Right forelimb (tissue), 1 donor: ENCODE data around the gene FAM72A.
A peak's percentile ranks its signal among the peaks of the same experiment; 100 is the strongest.

ENCODE experiments used
- DNase-seq: peaks from one replicate; pipeline ENCODE4 v3.0.0-alpha.2; 2018

Gene FAM72A

DNA sequence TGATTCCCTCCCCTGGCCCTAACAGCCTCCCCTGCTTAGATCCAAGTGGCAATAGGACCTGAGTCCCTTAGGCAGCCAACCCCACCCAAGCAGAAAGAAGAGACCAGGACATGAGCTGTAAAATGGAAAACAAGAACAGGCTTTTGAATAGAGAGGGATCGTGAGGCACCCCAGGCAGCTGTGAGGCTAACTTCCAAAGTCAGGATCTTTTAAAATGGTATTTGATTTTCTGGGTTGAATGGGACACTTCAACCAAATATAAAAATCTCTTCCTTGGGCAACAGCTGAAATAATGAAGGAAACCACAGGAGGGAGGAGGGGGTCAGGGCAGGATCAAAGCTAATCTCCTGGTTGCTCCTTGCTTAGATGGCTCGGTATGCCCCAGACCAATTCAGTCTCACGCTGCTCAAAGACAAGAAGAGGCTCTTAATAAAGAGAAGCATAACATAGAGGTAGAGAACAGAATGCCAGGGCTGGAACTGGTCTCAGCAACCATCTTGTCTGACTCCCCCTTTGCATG, 56.8 kb downstream of the FAM72A start:
- no peak for DNase-seq

DNA sequence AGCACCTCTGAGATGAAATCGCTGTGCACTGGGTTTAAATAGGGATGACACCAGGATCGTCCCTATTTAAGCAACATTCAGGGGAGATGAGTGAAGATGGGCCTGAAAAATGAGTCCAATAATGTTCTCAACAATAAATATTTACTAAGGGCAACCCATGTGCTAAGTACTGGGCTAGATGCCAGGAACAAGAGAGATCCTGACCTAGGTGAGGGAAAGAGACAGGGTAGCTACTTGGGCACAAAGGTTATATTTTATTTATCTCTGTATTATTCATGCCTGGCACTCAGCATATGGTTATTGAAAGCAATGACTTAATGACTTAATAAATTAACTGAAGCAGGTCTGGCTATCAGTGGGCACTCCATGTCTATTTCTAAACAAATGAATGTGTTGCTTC, 58.0 kb downstream of the FAM72A start:
- no peak for DNase-seq

DNA sequence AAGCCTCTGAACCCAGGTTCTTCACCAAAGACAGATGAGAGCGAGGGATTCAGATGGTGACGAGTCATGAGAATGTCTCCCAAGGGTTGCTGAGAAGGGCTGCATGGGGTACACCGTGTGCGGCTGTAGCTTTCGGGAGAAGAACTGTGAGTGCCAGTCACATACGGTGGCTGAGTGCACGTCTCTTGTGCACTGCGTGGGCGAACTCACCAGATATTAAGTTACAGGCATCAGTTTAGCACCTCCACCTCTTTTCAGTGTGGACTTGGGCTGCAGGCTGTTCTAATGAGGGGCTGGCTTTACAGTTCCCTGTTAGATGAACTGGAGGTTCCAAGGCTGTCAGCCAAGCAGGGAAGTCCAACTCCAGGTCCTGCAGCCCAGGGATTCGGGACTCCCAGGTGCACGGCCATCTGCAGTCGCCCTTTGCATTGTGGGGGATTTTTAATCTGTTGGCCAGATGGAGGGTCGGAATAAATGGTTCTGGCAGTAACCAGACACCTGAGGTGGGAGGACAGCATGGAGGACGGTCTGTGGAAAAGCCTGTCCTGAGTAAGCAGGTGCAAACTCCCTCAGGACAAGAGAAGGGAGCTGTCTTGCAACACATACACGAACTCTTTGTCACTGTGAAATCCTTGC, 59.0 kb downstream of the FAM72A start:
- DNase-seq: peak; percentile 79

DNA sequence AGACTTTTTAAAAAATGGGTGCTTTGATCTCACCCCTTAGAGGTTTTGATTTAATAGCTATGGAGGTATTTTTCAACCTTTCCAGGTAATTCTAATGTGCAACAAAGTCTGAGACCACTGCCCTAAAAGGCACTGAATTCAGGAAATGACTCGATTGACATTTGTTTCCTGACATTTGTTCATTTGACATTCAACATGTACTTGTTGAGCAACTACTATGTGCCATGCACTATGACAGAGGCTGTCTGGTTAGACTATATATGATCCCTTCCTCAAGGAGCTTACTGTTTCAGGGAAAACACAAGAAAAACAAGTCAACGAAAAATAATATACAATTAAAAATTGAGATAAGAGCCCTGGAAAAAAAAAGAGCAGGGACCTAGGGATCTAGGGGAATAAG, 59.9 kb downstream of the FAM72A start:
- DNase-seq: no peak

DNA sequence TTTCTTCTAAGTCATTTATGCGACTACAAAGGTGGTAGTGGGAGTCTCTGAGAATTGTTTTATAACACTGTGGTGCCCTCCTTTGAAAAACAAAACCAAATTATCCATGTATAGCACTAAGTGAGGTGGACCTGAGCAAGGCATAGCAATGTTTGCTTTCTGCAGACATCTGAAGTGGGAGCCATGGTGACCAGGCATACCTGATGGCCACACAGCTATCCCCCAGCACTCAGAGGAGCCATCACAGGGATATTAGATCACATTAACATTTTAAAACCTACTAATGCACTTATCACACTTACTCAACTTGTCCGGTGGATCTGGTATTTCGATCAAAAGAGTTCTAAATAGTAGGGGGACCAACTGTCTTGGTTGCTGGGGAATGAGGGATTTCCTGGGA, 60.6 kb downstream of the FAM72A start:
- DNase-seq: no peak

DNA sequence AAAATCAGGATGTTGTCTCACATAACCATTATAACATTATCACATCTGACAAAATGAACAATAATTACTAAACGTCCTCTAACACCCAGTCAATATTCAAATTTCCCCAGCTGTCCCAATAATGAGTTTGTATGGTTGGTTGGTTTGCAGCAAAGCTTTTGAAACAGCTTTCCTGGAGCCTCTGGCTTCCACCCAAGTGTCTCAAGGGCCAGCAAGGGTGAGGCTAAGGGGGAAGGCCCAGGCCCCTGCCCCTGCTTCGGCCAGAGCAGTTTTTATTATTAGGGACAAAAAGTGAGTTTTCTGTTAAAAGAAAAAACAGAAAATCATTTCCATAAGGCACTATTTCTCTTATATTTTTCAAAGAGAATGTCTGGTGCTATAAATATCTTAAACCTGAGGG, 66.4 kb downstream of the FAM72A start:
- no peak for DNase-seq
